ENCODE data around the gene DRC1. TPM values are rescaled to one million over a fixed set of nuclear protein-coding genes. Genes with fewer than 3 reads are reported as not detected.

Gene DRC1
- total RNA-seq, 3 donors from 2014 or later (not counting 1 experiment from before 2014, with no cell fraction given) = not detected

GRCh38 chr2:26477126-26477910 lies 75.6 kb downstream of the DRC1 start:
- intact Hi-C loops (cut with micrococcal nuclease) = no loop called here
- Histone ChIP-seq H3K9me3 (ENCODE audit: control insufficient read depth, insufficient read depth, low read length) (no peaks in the 10 kb centered on the region), H3K27ac (ENCODE audit: low read length) (no peak overlapping the region), H3K27me3 (ENCODE audit: control insufficient read depth, insufficient read depth, low read length) (no peaks in the 10 kb centered on the region), H3K36me3 (ENCODE audit: control insufficient read depth, insufficient read depth, low read length) (no peaks in the 10 kb centered on the region), H3K4me3 (ENCODE audit: low read length) (no peak overlapping the region), H3K4me1 (ENCODE audit: control insufficient read depth, insufficient read depth, low read length) (peaks cover 7% of the 10 kb centered on the region)
- Mint-ChIP-seq H3K4me1 (peaks cover 5 to 7% of the 10 kb centered on the region in 2 donors), H3K27ac (peak overlapping the region; percentile 36 to 65), H3K36me3 (no peaks in the 10 kb centered on the region), H3K4me3 (peak overlapping the region; percentile 68), H3K9me3 (no peaks in the 10 kb centered on the region), H3K27me3 (ENCODE audit: low read depth in 2 of 2) (no peaks in the 10 kb centered on the region)
- DNase-seq (peak in 1 of 2 donors; percentile 15), ATAC-seq (peak in 2 of 3 donors; percentile 24 to 32)
- WGBS (ENCODE audit: insufficient coverage) = 58% methylated on average over 32 of the region's 33 CpGs
- TF ChIP-seq CTCF (IDR thresholded peaks at IDR 0.05) = no peak

DNA sequence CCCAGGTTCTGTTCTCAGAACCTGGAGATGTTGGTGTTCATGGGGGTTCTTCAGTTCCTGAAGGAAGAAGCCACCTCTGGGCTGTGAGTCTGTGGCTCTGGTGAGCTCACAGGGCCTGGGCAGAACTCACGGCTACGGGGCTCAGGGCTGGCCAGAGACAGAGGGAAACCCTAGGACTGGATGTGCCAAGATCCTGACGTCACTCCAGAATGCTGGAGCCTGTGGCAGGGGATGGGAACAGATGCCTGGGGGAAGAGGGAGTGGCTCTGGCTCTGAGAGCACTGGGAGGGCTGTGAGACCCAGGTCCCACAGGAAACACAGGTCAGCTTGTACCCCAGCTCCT lies 76.2 kb downstream of the DRC1 start, which contains the start of gene OTOF:
Gene OTOF, minus strand, starts transcription at position 214 of the 343 bp plus-strand sequence.
- Histone ChIP-seq H3K9me3 (ENCODE audit: control insufficient read depth, insufficient read depth, low read length) (no peaks in the 10 kb centered on the region), H3K36me3 (ENCODE audit: control insufficient read depth, insufficient read depth, low read length) (no peaks in the 10 kb centered on the region), H3K4me1 (ENCODE audit: control insufficient read depth, insufficient read depth, low read length) (peaks cover 7% of the 10 kb centered on the region), H3K4me3 (ENCODE audit: low read length) (no peak within 1 kb of the TSS), H3K27me3 (ENCODE audit: control insufficient read depth, insufficient read depth, low read length) (no peaks in the 10 kb centered on the region), H3K27ac (ENCODE audit: low read length) (no peak within 1 kb of the TSS)
- Mint-ChIP-seq H3K9me3 (no peaks in the 10 kb centered on the region), H3K36me3 (no peaks in the 10 kb centered on the region), H3K27me3 (ENCODE audit: low read depth in 2 of 2) (no peaks in the 10 kb centered on the region), H3K4me1 (peaks cover 5 to 7% of the 10 kb centered on the region in 2 donors), H3K27ac (peak within 1 kb of the TSS; percentile 36 to 65), H3K4me3 (peak within 1 kb of the TSS; percentile 68)
- DNase-seq = no peak
- 86% methylated on average over 2 of the region's 3 CpGs for WGBS (ENCODE audit: insufficient coverage)
- no peak for TF ChIP-seq CTCF (IDR thresholded peaks at IDR 0.05)
- intact Hi-C loops (cut with micrococcal nuclease) = no loop called here
- ATAC-seq = no peak

DNA sequence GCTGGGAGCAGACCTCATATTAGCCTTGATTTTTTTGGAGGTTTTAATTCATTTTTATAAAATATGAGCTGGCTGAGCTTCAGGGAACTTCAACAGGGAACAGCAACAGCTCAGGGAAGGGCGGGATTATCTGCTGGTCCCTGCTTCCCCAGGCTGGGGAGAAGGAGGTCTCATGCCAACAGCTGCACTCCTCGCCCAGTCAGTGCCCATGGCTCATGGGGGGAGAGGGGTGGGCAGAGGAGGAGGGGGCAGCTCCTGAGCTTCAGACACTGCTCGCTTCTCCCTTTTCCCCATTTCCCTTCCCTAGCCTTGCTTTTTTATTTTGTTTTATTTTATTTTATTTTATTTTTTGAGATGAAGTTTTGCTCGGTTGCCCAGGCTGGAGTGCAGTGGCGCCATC lies 76.6 kb downstream of the DRC1 start:
- Mint-ChIP-seq H3K27me3 (ENCODE audit: low read depth in 2 of 2) (no peaks in the 10 kb centered on the region), H3K36me3 (no peaks in the 10 kb centered on the region), H3K4me1 (peaks cover 5 to 7% of the 10 kb centered on the region in 2 donors), H3K9me3 (no peaks in the 10 kb centered on the region), H3K4me3 (no peak overlapping the region), H3K27ac (no peak overlapping the region)
- WGBS (ENCODE audit: insufficient coverage) = 92% methylated on average over 3 of the region's 5 CpGs
- ATAC-seq (no peak), DNase-seq (no peak)
- TF ChIP-seq CTCF (IDR thresholded peaks at IDR 0.05) = no peak
- Histone ChIP-seq H3K9me3 (ENCODE audit: control insufficient read depth, insufficient read depth, low read length) (no peaks in the 10 kb centered on the region), H3K4me3 (ENCODE audit: low read length) (no peak overlapping the region), H3K36me3 (ENCODE audit: control insufficient read depth, insufficient read depth, low read length) (no peaks in the 10 kb centered on the region), H3K4me1 (ENCODE audit: control insufficient read depth, insufficient read depth, low read length) (peaks cover 7% of the 10 kb centered on the region), H3K27ac (ENCODE audit: low read length) (no peak overlapping the region), H3K27me3 (ENCODE audit: control insufficient read depth, insufficient read depth, low read length) (no peaks in the 10 kb centered on the region)
- intact Hi-C loops (cut with micrococcal nuclease) = no loop called here
